ENCODE results near the gene SOWAHC. TPM values are rescaled to one million over a fixed set of nuclear protein-coding genes. Genes with fewer than 3 reads are reported as not detected.
A peak's percentile ranks its signal among the peaks of the same experiment; 100 is the strongest.

SOWAHC gene
- total and polyA plus RNA-seq, 2 of the 13 experiments (the other 11 are each of a cell fraction or from before 2014, with no cell fraction given) = 21.2 to 22.5 TPM

- TF ChIP-seq TFE3 (CRISPR knock-in tag; IDR thresholded peaks at IDR 0.05) (peak; percentile 83), CAMTA2 (CRISPR knock-in tag; IDR thresholded peaks at IDR 0.05; ENCODE audit: borderline replicate concordance) (0 out of 2 replicates have a peak, but pooled peaks have one; percentile 43), ERF (CRISPR knock-in tag; IDR thresholded peaks at IDR 0.05) (peak; percentile 89), MBD4 (IDR thresholded peaks at IDR 0.05; ENCODE audit: borderline replicate concordance, low read length) (no peak), NFATC3 (CRISPR knock-in tag; IDR thresholded peaks at IDR 0.05) (no peak), TBL1XR1 (IDR thresholded peaks at IDR 0.05; ENCODE audit: borderline replicate concordance, low read length, partially characterized antibody) (no peak), ZNF678 (CRISPR knock-in tag; IDR thresholded peaks at IDR 0.05) (no peak), ZNF17 (CRISPR knock-in tag; IDR thresholded peaks at IDR 0.05) (no peak), KDM4B (CRISPR knock-in tag; IDR thresholded peaks at IDR 0.05) (peak; percentile 53; the same call in 1 of the 2 replicates), SETDB1 (CRISPR knock-in tag; IDR thresholded peaks at IDR 0.05; ENCODE audit: borderline replicate concordance) (no peak), ZNF362 (CRISPR knock-in tag; IDR thresholded peaks at IDR 0.05; ENCODE audit: borderline replicate concordance) (peak; percentile 48; the same call in 1 of the 2 replicates), KDM5A (IDR thresholded peaks at IDR 0.05; ENCODE audit: borderline replicate concordance, low read length) (no peak), GATA4 (IDR thresholded peaks at IDR 0.05; ENCODE audit: borderline replicate concordance, low read depth) (no peak), MXD1 (CRISPR knock-in tag; IDR thresholded peaks at IDR 0.05) (peak; percentile 47; the same call in 1 of the 2 replicates), SPEN (CRISPR knock-in tag; IDR thresholded peaks at IDR 0.05; ENCODE audit: low read depth) (peak; percentile 67; the same call in 1 of the 2 replicates), RFX1 (IDR thresholded peaks at IDR 0.05) (no peak), CHD4 (IDR thresholded peaks at IDR 0.05; ENCODE audit: borderline replicate concordance, low read length) (peak; percentile 91; the same call in 1 of the 2 replicates), TEAD2 (CRISPR knock-in tag; IDR thresholded peaks at IDR 0.05) (no peak), MED1 (CRISPR knock-in tag; IDR thresholded peaks at IDR 0.05) (peak; percentile 95), ZNF24 (IDR thresholded peaks at IDR 0.05) (peak; percentile 75), ELF3 (CRISPR knock-in tag; IDR thresholded peaks at IDR 0.05) (peak; percentile 98), ZFP91 (CRISPR knock-in tag; IDR thresholded peaks at IDR 0.05; ENCODE audit: borderline replicate concordance) (peak; percentile 48; the same call in 1 of the 2 replicates), ZNF512 (CRISPR knock-in tag; IDR thresholded peaks at IDR 0.05) (no peak), ZNF775 (CRISPR knock-in tag; IDR thresholded peaks at IDR 0.05; ENCODE audit: borderline replicate concordance) (no peak), RFX3 (CRISPR knock-in tag; IDR thresholded peaks at IDR 0.05) (0 out of 2 replicates have a peak, but pooled peaks have one; percentile 18)
Observed at GRCh38 chr2:109632158-109632789, 18.1 kb downstream of the SOWAHC start (continued).
